ENCODE data around the gene CPLANE2.

DNA sequence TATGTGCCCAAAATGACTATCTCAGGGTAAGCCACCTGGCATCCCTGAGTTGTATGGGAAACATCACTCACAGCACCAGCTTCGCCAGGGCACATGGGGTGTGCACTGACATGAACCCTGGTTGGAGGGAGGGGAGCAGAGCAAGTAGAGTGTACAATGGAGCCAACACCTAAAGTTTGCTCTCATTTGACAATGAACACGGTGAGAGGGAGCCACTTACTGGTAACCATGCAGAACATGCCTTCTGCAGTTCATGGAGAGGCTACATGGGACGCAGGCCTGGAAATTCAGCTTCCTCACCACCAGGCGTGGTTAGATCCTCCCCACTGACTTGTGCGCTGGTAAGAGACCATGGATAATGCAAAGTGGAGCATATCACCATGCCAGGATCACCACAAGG, 10.0 kb upstream of the CPLANE2 start:
- TF ChIP-seq GABPA (IDR thresholded peaks at IDR 0.05; ENCODE audit: low read depth) (no peak), SPI1 (IDR thresholded peaks at IDR 0.05; ENCODE audit: borderline replicate concordance, low read depth) (no peak)
- TF ChIP-seq, protein P1, sequence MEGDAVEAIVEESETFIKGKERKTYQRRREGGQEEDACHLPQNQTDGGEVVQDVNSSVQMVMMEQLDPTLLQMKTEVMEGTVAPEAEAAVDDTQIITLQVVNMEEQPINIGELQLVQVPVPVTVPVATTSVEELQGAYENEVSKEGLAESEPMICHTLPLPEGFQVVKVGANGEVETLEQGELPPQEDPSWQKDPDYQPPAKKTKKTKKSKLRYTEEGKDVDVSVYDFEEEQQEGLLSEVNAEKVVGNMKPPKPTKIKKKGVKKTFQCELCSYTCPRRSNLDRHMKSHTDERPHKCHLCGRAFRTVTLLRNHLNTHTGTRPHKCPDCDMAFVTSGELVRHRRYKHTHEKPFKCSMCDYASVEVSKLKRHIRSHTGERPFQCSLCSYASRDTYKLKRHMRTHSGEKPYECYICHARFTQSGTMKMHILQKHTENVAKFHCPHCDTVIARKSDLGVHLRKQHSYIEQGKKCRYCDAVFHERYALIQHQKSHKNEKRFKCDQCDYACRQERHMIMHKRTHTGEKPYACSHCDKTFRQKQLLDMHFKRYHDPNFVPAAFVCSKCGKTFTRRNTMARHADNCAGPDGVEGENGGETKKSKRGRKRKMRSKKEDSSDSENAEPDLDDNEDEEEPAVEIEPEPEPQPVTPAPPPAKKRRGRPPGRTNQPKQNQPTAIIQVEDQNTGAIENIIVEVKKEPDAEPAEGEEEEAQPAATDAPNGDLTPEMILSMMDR (IDR thresholded peaks at IDR 0.05; ENCODE audit: insufficient read depth, low read length), result no peak
